Measurements from ENCODE around the gene CACNB2.

CACNB2 gene

DNA sequence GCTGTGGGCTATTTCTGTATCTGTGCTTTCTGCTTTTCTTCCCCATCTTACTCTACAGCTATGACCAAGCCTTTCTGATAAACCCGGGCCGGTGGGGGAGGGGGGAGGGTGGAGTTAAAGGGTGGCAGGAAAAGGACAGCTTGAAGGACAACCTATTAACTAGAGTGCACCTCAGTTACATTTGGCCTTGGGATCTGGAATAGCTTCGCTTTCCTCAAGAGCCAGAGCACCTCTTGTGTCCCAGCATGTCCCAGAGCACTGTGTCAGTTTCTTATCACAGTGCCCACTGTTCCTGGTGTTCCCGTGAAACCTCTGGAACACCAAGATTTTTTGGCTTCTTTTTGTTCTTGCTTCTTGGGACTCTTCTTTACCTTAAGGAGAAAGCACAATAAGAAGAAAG, 350.5 kb downstream of the CACNB2 start:
- Histone ChIP-seq H3K4me1 (ENCODE audit: low read length) (no peaks in the 10 kb centered on the region), H3K9me3 (ENCODE audit: insufficient read depth, low read length) (no peaks in the 10 kb centered on the region), H3K36me3 (replicated peaks; ENCODE audit: low read depth, low read length) (no peaks in the 10 kb centered on the region), H3K4me2 (ENCODE audit: low read length) (no peak overlapping the region), H4K20me1 (ENCODE audit: insufficient read depth, low read length) (no peaks in the 10 kb centered on the region), H2AFZ (ENCODE audit: low read depth, low read length) (no peak overlapping the region), H3K27ac (ENCODE audit: low read length) (no peak overlapping the region), H3K9ac (ENCODE audit: low read length) (no peak overlapping the region), H3K27me3 (ENCODE audit: low read depth, low read length) (no peaks in the 10 kb centered on the region), H3K4me3 (ENCODE audit: low read length) (no peak overlapping the region), H3K79me2 (ENCODE audit: low read length) (no peaks in the 10 kb centered on the region)
- TF ChIP-seq, protein P1, sequence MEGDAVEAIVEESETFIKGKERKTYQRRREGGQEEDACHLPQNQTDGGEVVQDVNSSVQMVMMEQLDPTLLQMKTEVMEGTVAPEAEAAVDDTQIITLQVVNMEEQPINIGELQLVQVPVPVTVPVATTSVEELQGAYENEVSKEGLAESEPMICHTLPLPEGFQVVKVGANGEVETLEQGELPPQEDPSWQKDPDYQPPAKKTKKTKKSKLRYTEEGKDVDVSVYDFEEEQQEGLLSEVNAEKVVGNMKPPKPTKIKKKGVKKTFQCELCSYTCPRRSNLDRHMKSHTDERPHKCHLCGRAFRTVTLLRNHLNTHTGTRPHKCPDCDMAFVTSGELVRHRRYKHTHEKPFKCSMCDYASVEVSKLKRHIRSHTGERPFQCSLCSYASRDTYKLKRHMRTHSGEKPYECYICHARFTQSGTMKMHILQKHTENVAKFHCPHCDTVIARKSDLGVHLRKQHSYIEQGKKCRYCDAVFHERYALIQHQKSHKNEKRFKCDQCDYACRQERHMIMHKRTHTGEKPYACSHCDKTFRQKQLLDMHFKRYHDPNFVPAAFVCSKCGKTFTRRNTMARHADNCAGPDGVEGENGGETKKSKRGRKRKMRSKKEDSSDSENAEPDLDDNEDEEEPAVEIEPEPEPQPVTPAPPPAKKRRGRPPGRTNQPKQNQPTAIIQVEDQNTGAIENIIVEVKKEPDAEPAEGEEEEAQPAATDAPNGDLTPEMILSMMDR (IDR thresholded peaks at IDR 0.05; ENCODE audit: low read depth, low read length) = no peak
- no peak for TF ChIP-seq EZH2phosphoT487 (IDR thresholded peaks at IDR 0.05; ENCODE audit: low read depth)

GRCh38 chr10:18497806-18498369, 357.7 kb downstream of the CACNB2 start:
- Histone ChIP-seq H3K4me1 (ENCODE audit: low read length) (peaks cover 13% of the 10 kb centered on the region), H4K20me1 (ENCODE audit: insufficient read depth, low read length) (no peaks in the 10 kb centered on the region), H3K4me2 (ENCODE audit: low read length) (no peak overlapping the region), H2AFZ (ENCODE audit: low read depth, low read length) (no peak overlapping the region), H3K27me3 (ENCODE audit: low read depth, low read length) (no peaks in the 10 kb centered on the region), H3K4me3 (ENCODE audit: low read length) (no peak overlapping the region), H3K36me3 (replicated peaks; ENCODE audit: low read depth, low read length) (no peaks in the 10 kb centered on the region), H3K9ac (ENCODE audit: low read length) (no peak overlapping the region), H3K79me2 (ENCODE audit: low read length) (no peaks in the 10 kb centered on the region), H3K9me3 (ENCODE audit: insufficient read depth, low read length) (no peaks in the 10 kb centered on the region), H3K27ac (ENCODE audit: low read length) (no peak overlapping the region)
- TF ChIP-seq EZH2phosphoT487 (IDR thresholded peaks at IDR 0.05; ENCODE audit: low read depth) = no peak
- TF ChIP-seq, protein P1 (IDR thresholded peaks at IDR 0.05; ENCODE audit: low read depth, low read length) = no peak

- no peak overlapping the region for H3K27ac ChIP-seq (ENCODE audit: low read length)
- H3K4me2 ChIP-seq (ENCODE audit: low read length) = no peak overlapping the region
- H3K4me1 ChIP-seq (ENCODE audit: low read length) = peaks cover 13% of the 10 kb centered on the region
- H4K20me1 ChIP-seq (ENCODE audit: insufficient read depth, low read length) = no peaks in the 10 kb centered on the region
- no peak overlapping the region for H3K4me3 ChIP-seq (ENCODE audit: low read length)
- no peaks in the 10 kb centered on the region for H3K9me3 ChIP-seq (ENCODE audit: insufficient read depth, low read length)
- H2AFZ ChIP-seq (ENCODE audit: low read depth, low read length) = no peak overlapping the region
- H3K36me3 ChIP-seq (replicated peaks; ENCODE audit: low read depth, low read length) = no peaks in the 10 kb centered on the region
- H3K79me2 ChIP-seq (ENCODE audit: low read length) = no peaks in the 10 kb centered on the region
- H3K9ac ChIP-seq (ENCODE audit: low read length) = no peak overlapping the region
- TF ChIP-seq EZH2phosphoT487 (IDR thresholded peaks at IDR 0.05; ENCODE audit: low read depth) = no peak
- TF ChIP-seq, protein P1 (IDR thresholded peaks at IDR 0.05; ENCODE audit: low read depth, low read length) = no peak
- H3K27me3 ChIP-seq (ENCODE audit: low read depth, low read length) = no peaks in the 10 kb centered on the region
Observed at GRCh38 chr10:18498998-18499397, 358.8 kb downstream of the CACNB2 start.

DNA sequence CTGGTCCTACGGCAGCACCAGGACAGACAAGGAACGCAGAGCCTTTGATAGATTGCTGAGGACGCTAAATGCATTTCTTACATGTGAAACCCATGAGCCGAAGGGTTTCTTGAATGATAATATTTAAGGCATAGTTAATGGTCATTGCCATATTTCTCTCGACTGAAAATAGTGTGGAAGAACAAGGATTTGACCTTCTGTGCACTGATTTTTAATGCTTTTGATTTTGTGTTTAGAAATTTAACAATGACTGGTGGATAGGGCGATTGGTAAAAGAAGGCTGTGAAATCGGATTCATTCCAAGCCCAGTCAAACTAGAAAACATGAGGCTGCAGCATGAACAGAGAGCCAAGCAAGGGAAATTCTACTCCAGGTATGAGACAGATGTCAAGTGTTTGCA, 360.4 kb downstream of the CACNB2 start:
- Histone ChIP-seq H3K79me2 (ENCODE audit: low read length) (no peaks in the 10 kb centered on the region), H3K4me2 (ENCODE audit: low read length) (no peak overlapping the region), H3K4me3 (ENCODE audit: low read length) (no peak overlapping the region), H3K27ac (ENCODE audit: low read length) (no peak overlapping the region), H3K36me3 (replicated peaks; ENCODE audit: low read depth, low read length) (no peaks in the 10 kb centered on the region), H2AFZ (ENCODE audit: low read depth, low read length) (no peak overlapping the region), H3K27me3 (ENCODE audit: low read depth, low read length) (no peaks in the 10 kb centered on the region), H3K9ac (ENCODE audit: low read length) (no peak overlapping the region), H4K20me1 (ENCODE audit: insufficient read depth, low read length) (no peaks in the 10 kb centered on the region), H3K4me1 (ENCODE audit: low read length) (peaks cover 13% of the 10 kb centered on the region), H3K9me3 (ENCODE audit: insufficient read depth, low read length) (no peaks in the 10 kb centered on the region)
- TF ChIP-seq, protein P1 (IDR thresholded peaks at IDR 0.05; ENCODE audit: low read depth, low read length) = no peak
- TF ChIP-seq EZH2phosphoT487 (IDR thresholded peaks at IDR 0.05; ENCODE audit: low read depth) = no peak
